Measurements from ENCODE around the gene CSF2RB.
A peak's percentile ranks its signal among the peaks of the same experiment; 100 is the strongest.

The CSF2RB gene

DNA sequence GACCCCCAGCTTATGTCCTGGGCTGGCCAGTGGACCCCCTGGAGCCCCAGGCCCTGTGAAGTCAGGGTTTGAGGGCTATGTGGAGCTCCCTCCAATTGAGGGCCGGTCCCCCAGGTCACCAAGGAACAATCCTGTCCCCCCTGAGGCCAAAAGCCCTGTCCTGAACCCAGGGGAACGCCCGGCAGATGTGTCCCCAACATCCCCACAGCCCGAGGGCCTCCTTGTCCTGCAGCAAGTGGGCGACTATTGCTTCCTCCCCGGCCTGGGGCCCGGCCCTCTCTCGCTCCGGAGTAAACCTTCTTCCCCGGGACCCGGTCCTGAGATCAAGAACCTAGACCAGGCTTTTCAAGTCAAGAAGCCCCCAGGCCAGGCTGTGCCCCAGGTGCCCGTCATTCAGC, 24.6 kb downstream of the CSF2RB start:
- peak; percentile 48 for DNase-seq

GRCh38 chr22:36938886-36939285, 25.5 kb downstream of the CSF2RB start:
- no peak for DNase-seq

- peak; percentile 7 for DNase-seq
These were observed 27.2 kb downstream of the CSF2RB start for GRCh38 chr22:36940676-36941075.

DNA sequence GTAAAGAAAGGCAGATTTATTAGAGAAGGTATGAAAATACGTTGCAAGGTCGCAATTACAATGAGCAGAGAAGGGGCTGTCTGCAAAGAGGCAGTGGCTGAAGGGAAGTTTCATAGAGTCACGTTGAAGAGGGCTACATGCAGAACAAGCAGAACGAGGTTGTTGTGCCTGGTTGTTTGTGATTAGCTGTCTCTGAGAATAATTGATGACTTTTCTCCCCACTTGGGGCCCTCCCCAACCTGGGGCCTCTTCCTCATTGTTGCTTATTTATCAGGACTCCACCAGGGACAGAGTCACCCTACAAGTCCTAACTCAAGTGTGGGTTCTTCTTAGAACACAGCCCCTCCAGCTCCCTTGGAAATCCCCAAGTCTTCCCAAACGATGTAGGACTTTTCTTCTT, 29.1 kb downstream of the CSF2RB start:
- no peak for DNase-seq

DNA sequence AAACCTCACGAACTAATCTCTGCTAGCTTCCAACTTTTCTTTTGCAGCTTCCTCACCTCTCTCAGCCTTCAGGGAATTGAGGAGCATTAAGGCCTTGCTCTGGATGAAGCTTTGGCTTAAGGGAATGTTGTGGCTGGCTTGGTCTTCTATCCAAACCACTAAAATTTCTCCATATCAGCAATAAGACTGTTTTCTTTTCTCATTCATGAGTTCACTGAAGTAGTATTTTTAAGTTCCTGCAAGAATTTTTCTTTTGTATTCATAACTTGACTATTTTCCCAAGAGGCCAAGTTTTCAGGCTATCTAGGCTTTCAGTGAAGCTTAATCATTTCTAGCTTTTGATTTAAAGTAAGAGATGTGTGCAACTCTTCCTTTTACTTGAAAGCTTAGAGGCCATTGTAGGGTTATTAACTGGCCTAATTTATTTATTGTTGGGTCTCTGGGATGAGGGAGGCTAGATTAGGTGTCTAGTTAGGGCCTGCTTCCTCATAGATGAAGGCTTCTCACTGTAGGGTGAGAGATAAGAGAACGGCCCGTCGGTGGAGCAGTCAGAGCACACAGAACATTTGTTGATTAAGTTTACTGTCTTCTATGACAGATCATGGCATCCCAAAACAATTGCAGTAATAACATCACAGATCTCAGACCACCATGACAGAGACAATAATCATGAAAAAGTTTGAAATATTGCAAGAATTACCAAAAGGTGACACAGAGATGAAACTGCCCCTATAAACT, 33.2 kb downstream of the CSF2RB start:
- no peak for DNase-seq

DNA sequence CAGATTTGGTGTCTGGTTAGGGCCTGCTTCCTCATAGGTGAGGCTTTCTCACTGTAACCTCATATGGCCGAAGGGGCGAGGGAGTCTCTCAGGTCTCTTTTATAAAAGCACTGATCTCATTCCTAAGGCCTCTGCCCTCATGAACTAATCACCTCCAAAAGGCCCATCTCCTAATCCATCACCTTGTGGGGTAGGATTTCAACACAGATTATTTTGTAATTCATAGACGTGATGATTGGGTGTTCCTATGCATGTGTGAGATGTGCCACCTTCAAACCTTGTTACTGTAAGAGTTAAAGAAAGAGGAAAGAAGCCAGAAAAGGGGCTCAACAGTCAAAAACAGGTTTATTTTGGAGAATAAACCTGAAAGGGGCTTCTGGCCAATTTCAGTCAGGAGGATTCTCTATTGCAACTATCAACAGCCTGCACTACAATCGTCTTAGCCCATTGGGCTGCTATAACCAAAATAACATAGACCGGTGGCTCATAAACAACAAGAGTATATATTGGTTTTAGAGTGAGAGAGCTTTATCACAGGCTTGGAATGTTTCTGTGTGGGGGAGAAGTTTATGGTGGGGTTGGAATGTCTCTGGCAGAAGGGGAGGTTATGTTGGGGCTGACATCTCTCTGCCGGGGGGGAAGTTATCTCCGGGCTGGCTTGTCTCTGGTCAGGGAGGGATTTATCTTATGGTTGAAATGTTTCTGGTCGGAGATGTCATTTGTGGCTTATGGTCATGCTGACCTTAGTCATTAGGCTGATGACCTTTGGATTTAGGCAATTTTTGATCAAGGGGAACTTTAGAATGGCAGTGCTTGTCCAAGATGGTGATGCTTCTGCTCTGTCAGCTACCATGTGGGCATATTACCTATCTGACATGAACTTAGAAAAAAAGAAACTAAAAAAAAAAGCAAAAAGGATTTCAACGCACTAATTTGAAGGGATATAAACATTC, 35.1 kb downstream of the CSF2RB start:
- DNase-seq = no peak

DNA sequence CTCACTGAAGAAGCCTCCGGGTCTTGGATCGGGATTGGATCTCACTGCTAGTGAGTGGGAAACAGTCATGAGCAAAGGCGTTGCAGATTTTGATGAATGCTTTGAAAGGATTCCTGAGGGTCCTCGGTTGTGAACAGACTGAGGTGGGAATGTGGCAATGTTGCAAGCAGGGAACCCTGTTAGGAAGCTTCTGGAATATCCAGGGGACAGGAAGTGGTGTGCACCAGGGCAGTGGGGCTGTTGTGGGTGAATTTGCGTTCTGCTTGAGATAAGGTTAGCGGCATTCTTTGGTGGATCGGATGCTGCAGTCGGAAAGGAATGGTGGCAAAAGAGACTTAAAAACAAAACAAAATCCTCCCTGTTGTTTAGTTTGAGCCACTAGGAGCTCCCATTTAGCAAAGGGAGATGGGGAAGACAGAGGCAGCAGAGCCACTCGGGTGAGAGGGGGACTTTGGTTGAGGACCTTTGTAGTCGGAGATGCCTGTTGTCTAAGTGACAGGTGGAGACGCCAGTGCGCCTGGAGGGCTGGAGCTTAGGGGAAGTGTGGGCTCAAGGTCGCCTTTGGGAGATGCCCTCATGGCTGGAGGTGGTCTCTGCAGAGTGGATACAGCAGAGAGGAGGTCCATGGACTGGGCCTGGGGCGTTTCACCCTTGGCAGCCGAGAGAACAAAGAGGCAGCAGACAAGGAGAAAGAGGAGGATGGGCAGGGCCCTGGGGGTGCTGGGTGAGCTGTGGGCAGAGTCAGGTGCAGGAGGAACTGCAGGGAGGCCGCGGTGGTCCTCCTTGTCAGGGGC, 37.6 kb downstream of the CSF2RB start:
- no peak for DNase-seq

DNA sequence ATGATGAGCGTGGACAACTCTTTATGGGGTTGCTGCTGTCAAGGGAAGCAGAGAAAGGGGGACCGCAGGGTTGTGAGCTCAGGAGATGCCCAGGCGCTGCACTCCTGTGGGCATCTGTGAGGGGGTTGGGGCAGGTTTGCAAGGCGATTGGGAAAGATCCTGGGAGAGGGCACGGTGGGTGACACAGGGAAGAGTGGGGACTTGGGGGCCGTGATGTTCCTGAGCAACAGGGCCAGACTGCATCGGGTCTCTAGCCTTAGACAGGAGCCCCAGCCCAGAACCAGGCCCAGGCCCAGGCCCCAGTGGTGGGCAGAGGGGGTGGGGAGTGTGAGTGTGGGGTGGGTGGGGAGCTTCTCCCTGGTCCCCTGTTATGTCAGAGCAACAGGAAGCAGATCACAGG, 38.3 kb downstream of the CSF2RB start:
- no peak for DNase-seq

- peak; percentile 65 for DNase-seq
These were observed 40.0 kb downstream of the CSF2RB start for GRCh38 chr22:36953239-36954080.

DNA sequence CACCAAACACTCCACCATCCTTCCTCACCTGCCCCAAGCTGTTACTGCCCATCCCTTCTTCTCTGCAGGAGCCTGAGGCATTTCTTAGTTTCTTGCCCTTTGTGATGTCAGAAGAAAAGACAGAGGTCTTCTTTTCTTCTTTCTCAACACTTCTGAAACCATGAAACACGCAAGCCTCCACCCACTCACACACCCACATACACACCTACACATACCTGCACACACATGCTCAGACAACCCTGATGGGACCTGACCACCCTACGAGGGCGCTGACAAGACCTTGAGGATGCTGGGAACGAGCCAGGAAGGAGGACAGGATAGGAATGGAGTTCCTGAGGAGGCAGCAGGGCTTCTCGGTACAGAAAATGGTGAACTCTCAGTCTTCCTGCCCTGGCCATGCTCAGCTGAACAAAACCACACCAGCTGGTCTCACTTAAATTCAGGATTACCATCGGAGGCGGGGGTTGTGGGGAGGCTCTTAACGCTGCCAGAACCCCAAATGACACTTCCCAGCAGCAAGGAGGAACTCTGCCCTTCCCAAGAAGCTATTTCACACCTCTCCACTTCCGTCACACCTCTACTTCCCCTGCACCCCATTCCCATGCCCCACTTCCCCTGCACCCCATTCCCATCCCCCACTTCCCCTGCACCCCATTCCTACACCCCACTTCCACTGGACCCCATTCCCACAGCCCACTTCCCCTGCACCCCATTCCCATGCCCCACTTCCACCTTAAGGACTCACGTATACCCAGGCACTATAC, 41.0 kb downstream of the CSF2RB start:
- no peak for DNase-seq

- DNase-seq = no peak
These were observed 42.3 kb downstream of the CSF2RB start for GRCh38 chr22:36955691-36956090.

GRCh38 chr22:36958366-36958765, 44.9 kb downstream of the CSF2RB start:
- DNase-seq = no peak

DNA sequence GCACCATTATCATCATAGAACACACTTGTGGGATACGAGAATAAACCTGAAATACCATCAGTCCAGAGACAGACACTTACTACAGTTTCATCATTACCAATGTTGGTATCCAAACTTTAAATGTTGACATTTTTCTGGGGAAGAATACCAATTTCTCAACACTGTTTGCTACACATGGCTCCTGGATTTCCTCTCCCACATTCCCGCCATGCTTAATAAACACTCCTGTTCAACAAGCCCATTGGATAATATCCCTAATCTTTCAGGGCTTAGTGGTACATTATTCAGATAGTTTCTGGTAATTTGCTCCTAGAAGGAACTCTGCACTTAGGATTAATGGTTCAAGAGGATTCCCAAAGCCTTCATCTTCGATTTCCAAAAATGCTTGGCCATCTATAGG, 48.2 kb downstream of the CSF2RB start:
- DNase-seq = no peak

- DNase-seq = no peak
These were observed 49.9 kb downstream of the CSF2RB start for GRCh38 chr22:36963302-36963701.

DNA sequence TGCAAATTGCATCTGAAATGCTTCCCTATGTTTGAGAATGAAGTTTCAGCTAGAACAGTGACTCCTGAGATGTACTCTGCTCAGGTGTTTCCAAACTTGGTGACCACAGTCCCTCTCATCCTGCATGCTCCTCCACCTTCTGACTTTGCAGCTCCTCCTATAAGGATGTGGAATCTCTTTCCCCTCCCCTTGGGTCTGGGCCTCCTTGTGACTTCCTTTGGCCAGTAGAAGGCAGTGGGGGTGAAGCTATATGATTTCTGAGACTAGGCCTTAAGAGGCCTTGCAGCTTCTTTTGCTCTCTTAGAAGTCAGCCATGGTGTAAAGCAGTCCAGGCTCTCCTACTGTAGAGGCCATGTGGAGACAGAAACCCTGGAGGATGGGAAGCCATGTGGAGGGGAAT, 50.7 kb downstream of the CSF2RB start:
- no peak for DNase-seq

DNA sequence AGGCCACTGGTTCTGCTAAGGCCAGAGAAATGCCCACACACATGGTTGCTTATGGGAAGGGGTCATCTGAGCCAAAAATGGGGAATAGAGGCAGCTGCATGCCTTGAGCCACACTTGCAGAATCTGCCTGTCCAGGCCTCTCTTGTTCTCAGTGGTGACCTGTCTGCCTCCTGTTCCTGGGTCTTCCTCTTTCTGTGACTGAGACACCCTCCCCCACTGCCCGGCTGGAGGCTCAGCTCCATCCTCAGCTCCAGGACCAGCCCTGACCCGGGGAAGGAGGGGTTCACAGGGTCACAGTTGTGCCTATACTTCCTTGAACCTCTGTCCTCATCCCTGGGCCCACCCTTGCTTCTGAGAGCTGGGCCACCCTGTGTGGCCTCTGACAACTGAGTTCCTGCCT, 52.3 kb downstream of the CSF2RB start:
- no peak for DNase-seq

DNA sequence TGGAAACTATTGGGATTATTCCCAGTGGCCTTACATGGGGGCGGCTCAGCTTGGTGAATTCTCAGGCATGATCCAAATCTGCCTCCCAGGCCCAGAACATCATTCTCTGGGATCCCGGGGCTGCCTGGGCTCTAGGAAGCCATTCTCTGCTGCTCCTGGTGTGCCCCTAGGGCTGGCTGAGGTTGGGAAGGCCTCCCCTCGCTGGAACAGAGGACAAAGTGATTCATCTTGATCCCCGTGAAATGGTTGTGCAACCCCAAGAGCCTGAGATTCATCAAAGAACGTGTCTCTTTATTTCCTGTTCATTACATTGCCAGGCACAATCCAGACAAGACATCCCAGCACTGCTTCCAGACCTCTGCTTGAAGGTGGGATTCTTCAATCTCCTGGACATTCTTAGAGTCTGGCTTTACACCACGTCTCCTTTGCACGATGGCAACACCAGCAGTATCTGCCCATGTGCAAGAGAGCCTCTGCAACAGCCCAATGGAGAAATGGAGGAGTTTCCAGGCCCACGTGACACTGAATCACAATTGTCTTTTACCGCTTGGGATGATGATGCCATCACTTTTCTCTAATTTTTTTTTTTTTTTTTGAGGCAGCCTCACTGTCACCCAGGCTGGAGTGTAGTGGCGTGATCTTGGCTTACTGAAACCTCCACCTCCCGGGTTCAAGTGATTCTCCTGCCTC, 53.6 kb downstream of the CSF2RB start:
- DNase-seq = no peak

DNA sequence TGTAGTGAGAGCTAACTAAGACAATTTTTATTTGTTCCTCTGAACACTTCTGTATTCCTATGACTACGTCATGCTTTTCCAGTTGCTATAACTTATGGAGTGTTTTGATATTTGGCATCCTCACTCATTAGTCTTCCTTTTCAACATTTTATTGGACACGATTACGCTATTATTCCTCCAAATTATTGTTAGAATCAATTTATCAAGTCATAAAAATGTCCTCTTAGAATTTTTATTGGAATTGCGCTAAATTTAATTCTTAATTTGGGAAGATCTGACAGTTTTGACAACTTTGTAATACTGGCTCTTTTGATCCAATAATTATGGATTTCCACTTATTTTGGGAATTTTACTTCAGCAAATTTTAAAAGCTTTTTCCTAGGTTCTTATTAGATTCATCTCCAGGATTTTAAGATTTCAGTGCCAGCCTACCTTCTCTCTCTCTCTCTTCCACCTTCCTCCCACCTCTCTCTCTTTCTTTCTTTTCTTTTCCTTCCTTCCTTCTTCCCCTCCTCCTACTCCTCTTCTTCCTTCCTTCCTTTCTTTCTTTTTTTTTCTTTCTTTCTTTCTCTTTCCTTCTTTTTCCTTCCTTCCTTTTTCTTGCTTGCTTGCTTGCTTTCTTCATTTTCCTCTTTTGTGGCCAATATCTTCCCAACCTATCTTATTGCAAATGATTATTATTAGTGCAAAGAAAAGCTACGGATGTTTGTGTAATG, 55.0 kb downstream of the CSF2RB start:
- DNase-seq = no peak

- no peak for DNase-seq
These were observed 58.1 kb downstream of the CSF2RB start for GRCh38 chr22:36971341-36972125.

Measured in islet precursor cell (in vitro differentiated cells).